Immature natural killer cell (primary cell): ENCODE data around the gene USP37. TPM values are rescaled to one million over a fixed set of nuclear protein-coding genes. Genes with fewer than 3 reads are reported as not detected.

ENCODE experiments used
- DNase-seq, 3 donors: peaks; one replicate each; pipeline ENCODE4 v3.0.0; 2022; ENCODE audit warnings: mixed read lengths in 1 of 3
- H3K27ac Mint-ChIP-seq, 6 donors: one replicate each; pipeline ENCODE4 v1.8.0; 2020; ENCODE audit warnings: mixed read lengths in 6 of 6, mild to moderate bottlenecking in 5 of 6, inconsistent platforms in 4 of 6, moderate library complexity in 3 of 6
- H3K27me3 Mint-ChIP-seq, 3 donors: one replicate each; pipeline ENCODE4 v1.8.0; 2020 to 2021; ENCODE audit warnings: low read depth in 3 of 3, mild to moderate bottlenecking in 3 of 3, mixed read lengths in 3 of 3, moderate library complexity in 3 of 3, inconsistent platforms in 1 of 3
- H3K36me3 Mint-ChIP-seq, 3 donors: one replicate each; pipeline ENCODE4 v1.8.0; 2020; ENCODE audit warnings: mixed read lengths in 3 of 3, inconsistent platforms in 2 of 3, mild to moderate bottlenecking in 2 of 3
- H3K4me1 Mint-ChIP-seq, 2 donors: one replicate each; pipeline ENCODE4 v1.8.0; 2020; ENCODE audit warnings: inconsistent platforms in 2 of 2, mild to moderate bottlenecking in 2 of 2, mixed read lengths in 2 of 2, moderate library complexity in 1 of 2
- H3K4me3 Mint-ChIP-seq, 5 donors: one replicate each; pipeline ENCODE4 v1.8.0; 2020; ENCODE audit warnings: mild to moderate bottlenecking in 5 of 5, mixed read lengths in 5 of 5, inconsistent platforms in 3 of 5, moderate library complexity in 3 of 5
- H3K9me3 Mint-ChIP-seq, 6 donors: one replicate each; pipeline ENCODE4 v1.8.0; 2020; ENCODE audit warnings: mild to moderate bottlenecking in 6 of 6, mixed read lengths in 6 of 6, inconsistent platforms in 4 of 6, moderate library complexity in 3 of 6
- polyA plus RNA-seq, 3 donors: library from polyadenylated mRNA; unstranded; fragments of 300-500 nt; fragmentation: Illumina TruSeq; gene quantifications; one replicate each; pipeline ENCODE4 v1.2.3, GENCODE V29; 2021

Gene USP37
- polyA plus RNA-seq, 3 donors from 2014 or later = 4.3 to 7.7 (median 6.1) TPM

- Mint-ChIP-seq H3K27ac (no peak overlapping the region), H3K4me1 (no peaks in the 10 kb centered on the region), H3K9me3 (peaks cover 0 to 2% (median 0%) of the 10 kb centered on the region in 6 donors), H3K27me3 (no peaks in the 10 kb centered on the region), H3K36me3 (peaks cover 9 to 31% (median 12%) of the 10 kb centered on the region in 3 donors), H3K4me3 (no peak overlapping the region)
- DNase-seq = no peak
Measured at GRCh38 chr2:218447072-218447471, 121.1 kb downstream of the USP37 start.

DNA sequence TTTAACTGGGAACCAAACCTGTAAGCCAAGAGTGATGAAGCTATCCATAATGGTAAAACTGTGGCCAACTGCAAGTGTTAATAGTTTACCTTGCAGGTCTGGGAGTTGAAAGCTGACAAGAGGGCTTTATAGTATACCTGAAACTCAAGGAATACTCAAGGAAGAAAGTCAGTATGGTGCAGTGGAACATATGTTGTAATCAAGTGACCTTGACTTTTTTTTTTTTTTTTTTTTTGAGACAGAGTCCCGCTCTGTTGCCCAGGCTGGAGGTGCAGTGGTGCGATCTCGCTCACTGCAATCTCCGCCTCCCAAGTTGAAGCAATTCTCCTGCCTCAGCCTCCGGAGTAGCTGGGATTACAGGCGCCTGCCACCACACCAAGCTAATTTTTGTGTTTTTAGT lies 121.6 kb downstream of the USP37 start:
- H3K4me3 Mint-ChIP-seq = no peak overlapping the region
- H3K4me1 Mint-ChIP-seq = no peaks in the 10 kb centered on the region
- no peak overlapping the region for H3K27ac Mint-ChIP-seq
- H3K27me3 Mint-ChIP-seq = no peaks in the 10 kb centered on the region
- DNase-seq = no peak
- peaks cover 9 to 31% (median 12%) of the 10 kb centered on the region in 3 donors for H3K36me3 Mint-ChIP-seq
- peaks cover 0 to 2% (median 0%) of the 10 kb centered on the region in 6 donors for H3K9me3 Mint-ChIP-seq

- DNase-seq = no peak
- peaks cover 9 to 30% (median 12%) of the 10 kb centered on the region in 3 donors for H3K36me3 Mint-ChIP-seq
- H3K4me3 Mint-ChIP-seq = no peak overlapping the region
- no peak overlapping the region for H3K27ac Mint-ChIP-seq
- H3K4me1 Mint-ChIP-seq = no peaks in the 10 kb centered on the region
- no peaks in the 10 kb centered on the region for H3K27me3 Mint-ChIP-seq
- peaks cover 0 to 2% (median 0%) of the 10 kb centered on the region in 6 donors for H3K9me3 Mint-ChIP-seq
Measured at GRCh38 chr2:218445602-218446001, 122.5 kb downstream of the USP37 start.

- DNase-seq = no peak
- H3K4me3 Mint-ChIP-seq = no peak overlapping the region
- peak overlapping the region in 1 of 6 donors; percentile 0 for H3K27ac Mint-ChIP-seq
- H3K9me3 Mint-ChIP-seq = peaks cover 0 to 2% (median 0%) of the 10 kb centered on the region in 6 donors
- H3K27me3 Mint-ChIP-seq = no peaks in the 10 kb centered on the region
- peaks cover 9 to 22% (median 11%) of the 10 kb centered on the region in 3 donors for H3K36me3 Mint-ChIP-seq
- no peaks in the 10 kb centered on the region for H3K4me1 Mint-ChIP-seq
Measured at GRCh38 chr2:218444692-218445357, 123.3 kb downstream of the USP37 start.

DNA sequence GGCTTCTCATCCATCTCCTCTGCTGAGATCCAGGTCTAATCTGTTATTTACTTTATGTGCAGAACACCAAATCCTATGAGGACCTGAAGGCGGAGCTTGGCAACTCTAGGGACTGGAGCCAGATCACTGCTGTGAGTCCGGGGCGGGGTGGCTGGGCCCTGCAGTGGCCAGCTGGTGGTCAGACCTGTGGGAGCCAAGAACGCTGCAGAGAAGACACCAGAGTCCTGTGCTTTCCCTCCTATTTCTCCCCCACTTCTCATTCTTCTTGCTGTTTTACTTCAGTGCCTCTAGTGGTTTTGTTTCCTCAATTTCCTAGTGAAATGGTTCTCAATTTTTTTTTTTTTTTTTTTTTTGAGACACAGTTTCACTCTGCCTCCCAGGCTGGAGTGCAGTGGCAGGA lies 129.6 kb downstream of the USP37 start:
- no peak for DNase-seq
- H3K9me3 Mint-ChIP-seq = no peaks in the 10 kb centered on the region
- H3K27me3 Mint-ChIP-seq = peaks cover 0 to 3% (median under 1%) of the 10 kb centered on the region in 3 donors
- no peak overlapping the region for H3K27ac Mint-ChIP-seq
- H3K4me3 Mint-ChIP-seq = no peak overlapping the region
- H3K36me3 Mint-ChIP-seq = peaks cover 0 to 3% (median 0%) of the 10 kb centered on the region in 3 donors
- no peaks in the 10 kb centered on the region for H3K4me1 Mint-ChIP-seq

GRCh38 chr2:218437969-218438368 lies 130.2 kb downstream of the USP37 start:
- H3K36me3 Mint-ChIP-seq = peaks cover 0 to 3% (median 0%) of the 10 kb centered on the region in 3 donors
- no peak overlapping the region for H3K27ac Mint-ChIP-seq
- no peak overlapping the region for H3K4me3 Mint-ChIP-seq
- H3K27me3 Mint-ChIP-seq = peaks cover 0 to 3% (median 2%) of the 10 kb centered on the region in 3 donors
- DNase-seq = no peak
- H3K9me3 Mint-ChIP-seq = no peaks in the 10 kb centered on the region
- H3K4me1 Mint-ChIP-seq = no peaks in the 10 kb centered on the region

DNA sequence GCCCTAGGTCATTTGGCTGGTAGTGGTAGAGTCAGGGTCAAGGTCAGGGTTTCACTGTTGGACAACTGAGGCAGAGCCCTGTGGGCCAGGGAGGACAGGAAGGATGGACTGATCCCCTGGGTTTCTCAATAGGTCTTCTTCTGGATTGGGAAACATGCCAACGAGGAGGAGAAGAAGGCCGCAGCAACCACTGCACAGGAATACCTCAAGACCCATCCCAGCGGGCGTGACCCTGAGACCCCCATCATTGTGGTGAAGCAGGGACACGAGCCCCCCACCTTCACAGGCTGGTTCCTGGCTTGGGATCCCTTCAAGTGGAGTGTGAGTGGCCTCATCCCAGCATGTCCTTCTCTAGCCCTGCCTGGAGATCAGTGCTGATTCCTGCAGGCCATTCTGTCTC lies 131.2 kb downstream of the USP37 start:
- no peak for DNase-seq
- Mint-ChIP-seq H3K4me1 (no peaks in the 10 kb centered on the region), H3K27me3 (peaks cover 0 to 3% (median 2%) of the 10 kb centered on the region in 3 donors), H3K27ac (peak overlapping the region in 1 of 6 donors; percentile 60), H3K9me3 (no peaks in the 10 kb centered on the region), H3K4me3 (no peak overlapping the region), H3K36me3 (no peaks in the 10 kb centered on the region)

GRCh38 chr2:218435003-218435982 lies 132.9 kb downstream of the USP37 start:
- Mint-ChIP-seq H3K9me3 (no peaks in the 10 kb centered on the region), H3K27me3 (peaks cover 0 to 3% (median 2%) of the 10 kb centered on the region in 3 donors), H3K4me3 (no peak overlapping the region), H3K4me1 (no peaks in the 10 kb centered on the region), H3K36me3 (no peaks in the 10 kb centered on the region), H3K27ac (no peak overlapping the region)
- DNase-seq = no peak

- Mint-ChIP-seq H3K4me3 (no peak overlapping the region), H3K27me3 (peaks cover 0 to 3% (median 2%) of the 10 kb centered on the region in 3 donors), H3K27ac (no peak overlapping the region), H3K36me3 (no peaks in the 10 kb centered on the region), H3K9me3 (no peaks in the 10 kb centered on the region), H3K4me1 (no peaks in the 10 kb centered on the region)
- no peak for DNase-seq
Measured at GRCh38 chr2:218434456-218434855, 133.7 kb downstream of the USP37 start.

- no peaks in the 10 kb centered on the region for H3K9me3 Mint-ChIP-seq
- H3K27me3 Mint-ChIP-seq = peaks cover 0 to 4% (median 0%) of the 10 kb centered on the region in 3 donors
- no peak for DNase-seq
Measured at GRCh38 chr2:218432676-218433365, 135.3 kb downstream of the USP37 start.

DNA sequence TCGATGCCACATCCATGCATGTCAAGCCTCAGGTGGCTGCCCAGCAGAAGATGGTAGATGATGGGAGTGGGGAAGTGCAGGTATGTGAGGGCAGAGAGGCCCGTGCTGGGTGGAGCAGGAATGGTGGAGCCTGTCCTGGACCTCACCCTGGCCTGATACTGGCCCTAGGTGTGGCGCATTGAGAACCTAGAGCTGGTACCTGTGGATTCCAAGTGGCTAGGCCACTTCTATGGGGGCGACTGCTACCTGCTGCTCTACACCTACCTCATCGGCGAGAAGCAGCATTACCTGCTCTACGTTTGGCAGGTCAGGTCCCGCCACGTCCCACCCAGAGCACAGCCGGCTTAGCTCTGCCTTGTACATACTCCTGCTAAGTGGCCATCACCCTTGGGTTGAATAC lies 136.3 kb downstream of the USP37 start:
- H3K4me3 Mint-ChIP-seq = no peak overlapping the region
- H3K27ac Mint-ChIP-seq = no peak overlapping the region
- DNase-seq = no peak
- no peaks in the 10 kb centered on the region for H3K9me3 Mint-ChIP-seq
- peaks cover 0 to 4% (median 0%) of the 10 kb centered on the region in 3 donors for H3K27me3 Mint-ChIP-seq
- no peaks in the 10 kb centered on the region for H3K4me1 Mint-ChIP-seq
- H3K36me3 Mint-ChIP-seq = no peaks in the 10 kb centered on the region

More at GRCh38 chr2:218432676-218433365, 135.3 kb downstream of the USP37 start:
- Mint-ChIP-seq H3K4me3 (no peak overlapping the region), H3K36me3 (no peaks in the 10 kb centered on the region), H3K27ac (no peak overlapping the region), H3K4me1 (no peaks in the 10 kb centered on the region)

DNA sequence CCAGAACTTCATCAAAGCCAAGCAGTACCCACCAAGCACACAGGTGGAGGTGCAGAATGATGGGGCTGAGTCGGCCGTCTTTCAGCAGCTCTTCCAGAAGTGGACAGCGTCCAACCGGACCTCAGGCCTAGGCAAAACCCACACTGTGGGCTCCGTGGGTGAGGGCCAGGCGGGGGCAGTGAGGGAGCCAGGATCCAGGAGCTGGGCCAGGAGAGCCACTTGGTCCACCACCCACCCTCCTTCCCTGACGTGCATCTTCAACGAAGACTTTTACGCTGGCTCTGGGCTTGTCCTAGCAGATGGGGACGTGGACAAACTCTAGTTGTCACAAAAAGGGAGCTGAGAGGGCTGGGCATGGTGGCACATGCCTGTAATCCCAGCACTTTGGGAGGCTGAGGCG lies 137.4 kb downstream of the USP37 start:
- peaks cover 0 to 5% (median 0%) of the 10 kb centered on the region in 3 donors for H3K27me3 Mint-ChIP-seq
- no peaks in the 10 kb centered on the region for H3K36me3 Mint-ChIP-seq
- DNase-seq = no peak
- H3K9me3 Mint-ChIP-seq = no peaks in the 10 kb centered on the region
- no peaks in the 10 kb centered on the region for H3K4me1 Mint-ChIP-seq
- no peak overlapping the region for H3K4me3 Mint-ChIP-seq
- H3K27ac Mint-ChIP-seq = peak overlapping the region in 1 of 6 donors; percentile 2

DNA sequence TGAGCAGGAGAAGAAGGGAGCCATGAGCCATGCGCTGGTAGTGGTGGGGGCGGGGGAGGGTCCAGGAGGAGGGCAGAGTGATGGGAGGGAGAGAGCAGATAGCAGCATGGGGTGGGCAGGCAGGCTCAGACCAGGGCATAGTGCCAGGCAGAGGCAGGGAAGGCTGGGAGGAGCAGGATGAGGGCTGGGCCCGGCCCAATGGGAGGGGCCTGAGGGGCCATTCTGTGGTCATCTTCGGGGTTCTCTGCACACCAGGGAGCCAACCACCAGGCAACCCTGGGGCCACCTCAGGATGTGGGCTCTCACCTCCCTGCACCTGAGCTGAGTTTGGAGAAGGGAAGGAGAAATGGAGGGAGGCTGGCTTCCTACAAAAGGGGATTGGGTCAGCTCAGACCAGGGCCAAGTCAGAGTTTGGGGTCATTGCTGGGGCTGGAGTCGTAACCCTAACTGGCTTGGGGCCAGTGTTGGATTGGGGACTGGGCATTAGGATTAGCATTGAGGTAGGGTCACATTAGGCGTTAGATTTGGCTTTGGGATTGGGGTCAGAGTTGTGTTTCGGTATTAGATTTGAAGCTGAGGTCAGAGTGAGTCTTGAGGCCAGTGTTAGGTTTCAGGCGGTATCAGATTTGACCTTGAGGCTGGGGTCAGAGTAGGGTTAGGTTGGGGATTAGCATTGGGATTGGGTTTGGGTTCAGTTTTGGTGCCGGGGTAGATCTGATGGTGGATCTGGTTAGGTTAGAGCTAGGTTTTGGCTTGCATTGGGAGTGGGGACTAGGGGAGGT lies 138.0 kb downstream of the USP37 start:
- Mint-ChIP-seq H3K4me1 (no peaks in the 10 kb centered on the region), H3K27me3 (peaks cover 0 to 5% (median 0%) of the 10 kb centered on the region in 3 donors), H3K9me3 (no peaks in the 10 kb centered on the region), H3K27ac (peak overlapping the region in 1 of 6 donors; percentile 2), H3K36me3 (no peaks in the 10 kb centered on the region), H3K4me3 (no peak overlapping the region)
- DNase-seq = no peak
